NT2/D1 (cell line): ENCODE data around the gene CIBAR2.

ENCODE experiments used
- SUZ12 ChIP-seq: IDR thresholded peaks from 2 replicates; pipeline ENCODE4 v1.6.1; 2011; ENCODE audit not compliant: insufficient read length, insufficient read depth; ENCODE audit errors: extremely low read depth
- YY1 ChIP-seq: IDR thresholded peaks from 2 replicates; pipeline ENCODE4 v1.6.1; 2011; ENCODE audit not compliant: insufficient read length, insufficient read depth
- ZNF274 ChIP-seq: IDR thresholded peaks from 2 replicates; pipeline ENCODE4 v1.6.1; 2011; ENCODE audit warnings: mild to moderate bottlenecking, low read depth, low read length

DNA sequence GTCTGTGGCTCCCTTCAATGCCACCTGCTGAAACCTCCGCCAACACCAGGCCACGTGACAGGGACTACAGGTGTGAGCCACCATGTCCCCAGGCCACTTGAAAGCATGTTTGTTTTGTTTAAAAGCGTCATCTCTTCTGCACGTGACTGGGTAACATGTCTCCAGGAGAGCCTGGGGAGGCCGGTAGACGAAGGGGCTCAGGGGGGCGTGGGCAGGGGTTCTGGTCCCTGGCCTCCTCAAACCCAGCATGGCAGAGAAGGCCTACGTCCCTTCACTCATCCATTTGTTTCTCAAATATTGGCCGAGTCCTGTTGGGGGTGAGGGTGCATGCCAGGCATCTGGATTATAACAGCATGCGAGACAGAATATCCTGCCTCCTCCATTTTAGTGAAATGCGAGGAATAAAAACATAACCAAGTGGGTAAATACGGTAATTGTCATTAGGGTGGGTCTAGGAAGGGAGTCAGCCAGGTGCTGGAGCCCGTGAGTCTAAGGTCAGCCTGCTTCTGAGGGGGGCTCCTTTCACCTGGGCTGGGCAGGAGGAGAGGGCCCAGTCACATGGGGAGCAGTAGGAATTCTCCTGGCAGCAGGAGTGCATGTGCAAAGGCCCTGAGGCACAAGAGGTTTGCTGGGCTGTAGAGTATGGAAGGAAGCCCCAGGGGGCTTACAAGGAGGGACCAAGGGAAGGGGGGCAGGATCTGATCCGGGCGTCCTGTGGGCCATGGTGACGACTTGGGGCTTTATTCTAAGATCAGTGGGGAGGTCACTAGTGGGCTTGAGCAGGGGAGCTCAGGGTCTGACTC, 26.8 kb upstream of the CIBAR2 start:
- TF ChIP-seq SUZ12 (no peak), ZNF274 (no peak), YY1 (no peak)
